Measurements from ENCODE around the gene STUM. TPM values are rescaled to one million over a fixed set of nuclear protein-coding genes. Genes with fewer than 3 reads are reported as not detected.

The STUM gene
- total RNA-seq, 1 experiment from 2014 or later: not detected

- no peak for DNase-seq (ENCODE audit: low spot score)
Measured at GRCh38 chr1:226650236-226650841, 101.8 kb downstream of the STUM start.

- no peak for DNase-seq (ENCODE audit: low spot score)
Measured at GRCh38 chr1:226651041-226651731, 102.6 kb downstream of the STUM start.

- no peak for DNase-seq (ENCODE audit: low spot score)
Measured at GRCh38 chr1:226651732-226652105, 103.2 kb downstream of the STUM start.

GRCh38 chr1:226652613-226653012 is 104.0 kb downstream of the STUM start:
- no peak for DNase-seq (ENCODE audit: low spot score)

- DNase-seq (ENCODE audit: low spot score): no peak
Measured at GRCh38 chr1:226653311-226653921, 104.9 kb downstream of the STUM start.

GRCh38 chr1:226654046-226654667 is 105.6 kb downstream of the STUM start:
- no peak for DNase-seq (ENCODE audit: low spot score)

- no peak for DNase-seq (ENCODE audit: low spot score)
Measured at GRCh38 chr1:226654668-226655055, 106.1 kb downstream of the STUM start.

- no peak for DNase-seq (ENCODE audit: low spot score)
Measured at GRCh38 chr1:226655251-226656163, 106.9 kb downstream of the STUM start.

- no peak for DNase-seq (ENCODE audit: low spot score)
Measured at GRCh38 chr1:226656201-226656600, 107.6 kb downstream of the STUM start.

GRCh38 chr1:226656601-226657277 is 108.2 kb downstream of the STUM start:
- no peak for DNase-seq (ENCODE audit: low spot score)

GRCh38 chr1:226657895-226658545 is 109.5 kb downstream of the STUM start:
- no peak for DNase-seq (ENCODE audit: low spot score)

- no peak for DNase-seq (ENCODE audit: low spot score)
Measured at GRCh38 chr1:226658546-226659125, 110.1 kb downstream of the STUM start.

Other genes starting within 250 kb of the STUM start
- 5.5 and 7.5 TPM in 2 replicates for gene LIN9, start 239.6 kb upstream of the STUM start, total RNA-seq (2014; rRNA removed; shearing (Covaris generic))
- 140 and 163 TPM in 2 replicates for gene PARP1, start 140.7 kb upstream of the STUM start, total RNA-seq (2014; rRNA removed; shearing (Covaris generic))
- 2.9 and 3.7 TPM in 2 replicates for gene ITPKB, start 190.5 kb downstream of the STUM start, total RNA-seq (2014; rRNA removed; shearing (Covaris generic))

Data from HT-29 (cell line).